ENCODE data around the gene ZSCAN20.

Gene ZSCAN20

DNA sequence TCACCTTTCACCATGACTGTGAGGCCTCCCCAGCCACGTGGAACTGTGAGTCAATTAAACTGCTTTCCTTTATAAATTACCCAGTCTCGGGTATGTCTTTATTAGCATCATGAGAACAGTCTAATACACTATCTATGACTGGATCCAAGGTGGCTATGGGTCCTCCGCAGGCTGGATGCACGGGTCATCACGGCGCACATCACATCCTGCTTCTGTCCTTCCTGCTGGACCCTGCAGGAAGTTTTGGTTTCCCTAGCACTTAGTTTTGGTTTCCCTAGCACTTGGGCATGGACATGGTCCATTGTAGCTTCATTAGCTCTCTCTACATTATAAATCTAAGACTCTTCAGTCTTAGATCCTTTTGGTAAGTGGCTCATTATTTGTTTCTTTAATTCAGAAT, 27.3 kb upstream of the ZSCAN20 start:
- DNase-seq: no peak

DNA sequence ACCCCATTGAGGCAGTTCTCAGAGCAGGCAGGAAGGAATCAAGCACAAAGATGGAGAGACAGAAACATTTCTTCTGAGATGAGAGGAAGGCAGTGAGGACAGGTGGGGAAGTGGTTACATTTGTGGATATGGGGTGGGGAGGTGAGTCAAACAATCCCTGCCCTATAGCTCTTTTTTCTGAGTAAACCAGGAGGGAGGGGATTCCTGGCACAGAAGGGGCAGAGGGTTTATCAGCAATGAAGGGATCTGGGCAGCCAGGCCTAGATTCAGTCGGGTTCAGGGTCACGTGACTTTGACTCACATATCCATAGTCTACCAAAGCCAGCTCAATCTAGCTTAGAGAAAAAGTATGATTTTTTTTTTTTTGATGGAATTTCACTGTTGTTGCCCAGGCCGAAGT, 25.9 kb upstream of the ZSCAN20 start:
- no peak for DNase-seq

DNA sequence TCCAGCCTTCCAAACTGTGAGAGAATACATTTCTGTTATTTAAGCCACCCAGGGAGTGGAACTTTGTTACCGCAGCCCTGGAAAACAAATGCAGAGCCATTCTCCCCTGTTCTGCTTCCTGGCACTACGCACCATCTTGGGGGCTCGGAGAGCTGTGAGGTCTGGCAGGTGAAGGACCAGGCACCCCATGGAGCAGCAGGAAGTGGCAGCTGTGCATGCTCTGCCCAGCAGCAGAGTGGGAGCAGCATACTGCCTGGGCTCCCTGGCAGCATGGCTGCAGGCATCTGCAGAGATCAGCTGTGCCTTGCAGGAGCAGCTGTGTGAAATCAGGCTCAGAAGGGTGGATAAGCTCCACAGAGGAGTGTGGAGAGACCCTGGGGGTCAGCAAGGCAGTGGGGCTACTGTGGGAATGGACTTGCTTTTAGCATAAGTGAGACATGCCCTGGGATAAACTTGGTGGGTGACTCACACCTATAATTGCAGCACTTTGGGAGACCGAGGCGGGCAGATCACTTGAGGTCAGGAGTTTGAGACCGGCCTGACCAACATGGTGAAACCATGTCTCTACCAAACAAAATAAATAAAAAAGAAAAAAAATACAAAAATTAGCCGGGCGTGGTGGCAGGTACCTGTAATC, 17.7 kb upstream of the ZSCAN20 start:
- no peak for DNase-seq

DNA sequence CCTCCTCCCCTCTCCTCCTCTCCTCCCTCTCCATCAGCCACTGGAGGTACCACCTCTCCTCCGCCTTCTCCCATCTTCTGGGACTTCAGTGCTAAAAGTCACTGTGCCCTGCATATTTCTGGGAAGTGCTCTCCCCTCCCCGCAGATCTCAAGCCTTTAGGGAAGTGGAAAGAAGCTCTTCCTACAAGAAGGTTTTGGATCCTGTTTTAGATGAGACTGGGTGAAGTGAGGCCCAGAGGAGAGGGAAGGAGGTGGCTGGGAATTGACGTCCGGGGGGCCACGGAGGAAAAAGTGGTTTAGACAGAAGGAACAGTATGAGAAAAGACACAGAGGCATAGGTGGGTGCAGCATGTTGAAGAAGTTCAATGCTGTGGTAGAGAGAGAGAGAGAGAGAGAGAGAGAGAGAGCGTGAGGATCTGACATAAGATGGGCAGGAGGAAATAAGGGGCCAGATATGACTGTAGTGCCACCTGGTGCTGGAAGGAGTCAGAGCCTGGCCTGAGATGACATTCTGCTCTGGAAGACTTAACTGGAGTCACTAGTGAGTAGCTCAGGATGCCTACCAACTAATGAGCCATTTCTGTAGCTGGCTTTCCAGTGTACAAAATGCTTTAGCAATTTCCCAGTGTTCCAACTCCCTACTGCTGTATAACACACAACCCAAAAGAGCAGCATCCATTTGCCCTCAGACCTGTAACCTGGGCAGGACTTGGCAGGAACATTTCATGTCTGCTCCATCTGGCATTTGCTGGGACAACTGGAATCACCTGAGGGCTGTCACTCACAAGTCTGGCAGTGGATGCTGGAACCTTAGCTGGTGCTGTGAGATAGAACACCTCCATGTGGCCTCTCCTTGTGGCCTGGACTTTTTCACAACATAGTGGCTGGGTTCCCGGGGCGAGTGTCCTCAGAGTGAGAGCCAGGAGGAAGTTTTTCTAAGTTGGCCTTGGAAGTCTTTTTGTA, 16.6 kb upstream of the ZSCAN20 start:
- DNase-seq: no peak

DNA sequence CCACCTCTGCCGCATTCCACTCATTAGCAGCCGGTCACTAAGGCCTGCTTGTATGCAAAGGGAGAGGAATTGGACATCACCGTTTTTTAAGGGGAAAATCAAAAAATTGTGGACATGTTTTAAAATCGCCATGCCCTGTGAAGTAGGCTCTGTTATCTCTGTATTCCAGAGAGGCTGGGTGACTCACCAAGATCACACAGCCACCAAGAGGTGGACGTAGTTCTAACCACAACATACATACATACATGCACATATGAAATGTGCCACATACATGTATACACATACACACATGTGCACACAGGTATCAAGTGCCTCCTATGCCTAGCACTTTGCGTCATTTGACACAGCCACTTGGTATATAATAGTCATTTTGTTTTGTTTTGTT, 16.0 kb upstream of the ZSCAN20 start:
- no peak for DNase-seq

DNA sequence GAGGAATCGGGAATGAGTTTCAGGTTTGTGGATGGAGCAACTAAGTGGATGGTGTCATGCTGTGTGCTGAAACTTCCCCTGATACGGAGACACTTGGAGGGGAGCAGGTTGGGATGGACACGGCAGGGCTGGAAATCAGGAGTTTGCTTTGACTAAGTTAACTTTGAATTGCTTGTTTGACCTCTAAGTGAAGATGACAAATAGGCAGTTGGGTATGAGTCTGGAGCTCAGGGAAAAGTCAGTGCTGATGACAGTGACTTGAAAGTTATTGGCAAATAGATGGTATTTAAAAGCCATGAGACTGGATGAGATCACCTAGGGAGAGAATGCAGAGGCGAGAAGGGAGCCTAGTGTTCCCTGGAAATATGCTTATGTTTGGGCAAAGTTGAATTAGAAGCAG, 12.8 kb upstream of the ZSCAN20 start:
- no peak for DNase-seq

DNA sequence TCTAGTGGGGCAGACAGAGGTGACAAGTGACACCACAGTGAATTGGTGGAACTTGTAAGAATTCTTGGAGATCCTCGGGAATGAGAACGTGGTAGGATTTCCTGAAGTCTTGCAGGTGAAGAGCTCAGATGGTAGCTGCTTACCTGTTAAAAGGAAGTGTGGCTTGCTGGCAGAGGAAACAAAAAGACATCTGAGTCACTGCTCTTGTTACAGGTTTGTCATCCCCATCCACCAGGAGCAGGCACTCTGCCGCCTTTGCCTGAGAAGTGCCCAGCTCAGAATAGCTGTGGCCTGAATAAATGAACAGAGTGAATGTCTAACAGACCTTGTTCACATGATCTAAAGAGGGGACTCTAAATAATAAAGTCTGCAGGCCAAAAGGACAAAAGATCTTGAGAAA, 12.3 kb upstream of the ZSCAN20 start:
- DNase-seq: no peak

DNA sequence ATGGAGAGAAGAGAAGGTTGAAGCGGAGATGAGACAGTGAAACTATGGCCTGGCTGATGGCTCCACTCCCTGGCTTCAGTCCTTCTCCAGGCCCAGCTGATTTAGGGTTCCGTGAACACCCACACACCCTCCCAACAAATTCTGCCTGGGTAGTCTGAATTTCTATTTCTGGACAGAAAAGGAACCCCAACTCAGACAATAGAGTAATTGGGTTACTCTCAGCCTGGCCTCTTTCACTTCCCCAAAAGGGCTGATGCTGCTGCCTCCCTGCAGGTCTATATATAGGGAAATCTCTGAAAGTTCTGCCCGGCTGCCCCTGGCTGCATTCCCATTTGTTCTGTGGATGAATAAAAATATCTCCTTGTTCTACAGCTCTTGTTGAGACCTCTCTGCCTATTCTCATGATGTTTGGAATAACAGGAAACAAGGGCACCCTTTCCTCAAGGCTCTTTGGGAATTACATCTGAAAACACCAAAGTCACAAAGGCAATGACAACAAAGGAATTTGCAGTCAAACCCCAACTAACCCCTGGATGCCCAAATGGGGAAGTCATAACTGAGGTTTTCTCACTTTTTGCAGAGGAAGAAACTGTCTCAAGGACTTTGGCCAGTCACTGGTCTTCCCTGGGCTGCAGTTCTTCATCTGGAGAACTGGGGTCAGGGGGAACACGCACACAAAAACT, 11.4 kb upstream of the ZSCAN20 start:
- no peak for DNase-seq

DNA sequence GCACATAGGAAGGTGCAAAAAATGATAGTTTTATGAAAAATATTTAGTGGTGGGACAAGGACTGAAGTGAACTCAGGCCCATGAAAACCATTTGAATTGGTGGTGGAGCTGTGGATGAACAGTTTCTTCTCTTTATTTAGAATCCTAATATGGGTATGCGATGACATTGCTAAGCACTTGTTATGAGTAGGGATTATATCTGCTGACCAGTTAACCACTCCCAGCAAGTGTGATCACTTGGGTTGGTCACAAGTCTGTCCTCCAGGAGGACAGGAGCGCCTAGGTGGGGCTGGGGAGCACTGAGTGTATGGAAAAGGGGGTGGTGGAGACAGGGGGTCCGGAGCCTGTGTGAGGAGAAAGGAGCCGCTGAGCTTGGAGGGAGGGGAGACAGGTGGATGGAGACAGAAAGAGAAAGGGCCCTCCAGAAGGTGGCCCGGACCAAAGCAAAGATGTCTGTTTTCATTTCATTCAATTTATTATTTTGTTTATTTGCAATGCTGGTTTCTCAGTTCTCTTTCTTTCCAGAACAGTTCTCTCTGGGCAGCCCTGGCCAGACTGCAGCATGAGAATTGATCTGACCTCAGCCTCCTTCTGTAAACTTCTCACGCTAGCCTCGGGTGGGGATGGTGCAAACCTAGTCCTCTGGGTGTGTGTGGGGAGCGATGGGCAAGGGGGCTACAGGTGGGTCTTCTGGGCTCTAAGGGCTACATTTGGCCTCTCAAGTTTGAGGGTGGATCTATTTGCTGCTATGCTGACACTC, 9.9 kb upstream of the ZSCAN20 start:
- no peak for DNase-seq

DNA sequence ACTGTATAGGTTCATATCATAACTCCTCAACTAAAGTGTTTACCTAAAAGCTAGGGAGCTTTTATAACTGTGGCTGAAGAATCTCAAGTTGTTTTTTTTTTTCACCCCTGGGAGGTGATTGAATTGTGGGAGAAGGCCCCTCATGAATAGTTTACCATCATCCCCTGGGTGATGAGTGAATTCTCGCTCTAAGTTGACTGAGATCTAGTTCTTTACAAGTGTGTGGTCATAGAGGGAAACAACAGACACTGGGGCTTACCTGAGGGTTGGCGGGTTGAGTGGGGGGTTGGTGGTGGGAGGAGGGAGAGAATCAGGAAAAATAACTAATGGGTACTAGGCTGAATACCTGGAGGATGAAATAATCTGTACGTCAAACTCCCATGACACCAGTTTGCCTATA, 7.9 kb upstream of the ZSCAN20 start:
- DNase-seq: no peak

DNA sequence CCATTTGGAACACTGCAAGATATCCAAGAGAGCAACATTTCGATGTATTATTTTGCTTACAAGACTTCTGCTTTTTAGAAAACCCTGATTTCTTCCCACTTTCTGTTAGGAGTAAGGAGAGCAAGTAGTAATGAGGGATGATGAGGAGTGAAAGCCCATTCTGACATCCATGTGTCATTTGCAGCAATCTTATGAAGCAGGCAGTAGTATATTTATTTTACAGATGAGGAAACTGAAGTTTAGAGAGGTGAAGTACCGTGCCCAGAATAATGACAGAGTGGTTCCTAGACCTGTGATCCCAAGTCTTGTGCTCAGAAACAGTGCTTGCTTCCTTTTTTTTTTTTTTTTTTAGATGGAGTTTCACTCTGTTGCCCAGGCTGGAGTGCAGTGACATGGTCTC, 7.1 kb upstream of the ZSCAN20 start:
- DNase-seq: no peak

DNA sequence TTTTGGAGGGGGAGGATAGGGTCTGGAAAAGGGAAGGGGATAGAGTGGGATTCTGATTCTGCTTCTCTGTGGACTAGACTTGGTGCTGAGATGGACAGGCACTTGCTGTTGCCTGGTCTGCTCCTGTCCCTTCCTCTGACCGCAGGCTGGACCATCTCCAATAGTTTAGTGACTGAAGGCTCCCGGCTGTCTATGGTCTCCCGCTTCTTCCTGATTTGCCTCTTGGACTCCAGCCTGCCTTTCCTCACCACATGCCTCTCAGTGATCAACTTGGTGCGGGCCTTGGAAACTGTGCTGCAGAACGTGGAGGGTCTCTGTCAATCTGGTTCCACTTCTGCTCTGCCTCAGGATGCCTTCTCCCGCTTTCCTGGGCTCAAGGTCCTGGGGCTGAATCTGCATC, 6.3 kb upstream of the ZSCAN20 start:
- DNase-seq: no peak

DNA sequence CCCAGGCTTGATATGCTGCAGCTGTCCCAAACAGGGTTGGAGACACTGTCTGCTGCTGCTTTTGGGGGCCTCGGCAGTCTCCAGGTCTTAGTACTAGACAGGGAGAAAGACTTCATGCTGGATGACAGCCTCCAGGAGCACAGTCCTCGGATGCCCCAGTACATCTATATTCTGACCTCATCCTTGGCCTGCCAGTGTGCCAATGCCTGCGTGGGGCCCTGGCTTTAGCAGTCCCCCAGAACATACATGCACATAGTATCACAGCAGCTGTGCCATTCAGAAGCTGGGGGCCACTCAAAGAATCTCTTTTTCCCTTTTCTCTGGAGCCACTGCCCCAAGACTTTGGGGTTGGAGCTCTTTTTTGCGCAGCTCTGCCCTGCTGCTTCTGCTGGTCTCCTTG, 4.4 kb upstream of the ZSCAN20 start:
- DNase-seq: no peak

DNA sequence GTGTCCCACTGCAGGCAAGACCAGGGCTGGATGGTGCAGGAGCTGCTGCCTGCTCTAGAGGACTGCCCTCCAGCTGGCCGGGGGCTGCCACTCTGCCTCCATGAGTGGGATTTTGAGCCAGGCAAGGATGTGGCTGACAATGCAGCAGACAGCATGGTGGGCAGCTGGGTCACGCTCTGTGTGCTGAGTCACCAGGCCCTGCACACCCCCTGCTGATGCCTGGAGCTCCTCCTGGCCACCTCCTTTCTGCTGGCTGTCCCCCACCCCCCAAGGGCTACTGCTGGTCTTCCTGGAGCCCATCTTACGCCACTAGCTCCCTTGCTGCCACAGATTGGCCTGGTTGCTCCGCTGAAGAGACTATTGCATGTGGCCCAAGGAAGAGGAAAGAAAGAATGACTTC, 3.9 kb upstream of the ZSCAN20 start:
- no peak for DNase-seq

DNA sequence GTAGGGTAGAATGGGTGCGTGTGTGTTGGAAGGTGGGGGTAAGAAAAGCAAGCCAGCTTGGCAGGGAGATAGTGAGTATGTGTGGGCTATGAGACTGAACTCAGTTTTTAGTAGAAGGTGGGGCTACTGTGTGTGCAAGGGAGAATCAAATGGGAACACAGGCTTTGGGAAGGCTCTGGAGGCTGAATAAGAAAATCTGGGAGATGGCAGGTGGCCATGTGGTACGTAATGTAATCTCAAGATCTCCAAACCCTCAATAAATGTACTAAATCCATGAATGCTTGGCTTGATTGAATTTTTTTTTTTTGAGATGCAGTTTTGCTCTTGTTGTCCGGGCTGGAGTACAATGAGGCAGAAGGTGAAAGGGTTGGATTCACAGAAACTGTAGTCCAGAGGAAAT, 3.5 kb upstream of the ZSCAN20 start:
- DNase-seq: no peak

DNA sequence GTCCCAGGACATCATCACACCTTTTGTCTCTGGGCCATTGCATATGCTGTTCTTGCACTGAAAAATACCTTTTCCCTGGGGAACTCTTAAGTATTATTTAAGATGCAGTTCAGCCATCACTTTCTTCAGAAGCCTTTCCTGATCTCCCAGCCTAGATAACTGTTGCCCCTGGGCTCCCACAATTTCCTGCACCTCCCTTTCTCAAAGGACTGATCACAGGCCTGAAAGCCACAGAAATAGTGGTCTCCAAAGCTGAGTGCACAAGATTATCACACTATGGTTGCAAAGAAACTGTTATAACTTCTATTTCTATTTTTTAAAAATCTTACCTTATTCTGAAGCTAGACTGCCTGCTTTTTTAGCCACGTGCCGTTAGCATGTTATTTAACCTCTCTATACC, 2.8 kb upstream of the ZSCAN20 start:
- no peak for DNase-seq

DNA sequence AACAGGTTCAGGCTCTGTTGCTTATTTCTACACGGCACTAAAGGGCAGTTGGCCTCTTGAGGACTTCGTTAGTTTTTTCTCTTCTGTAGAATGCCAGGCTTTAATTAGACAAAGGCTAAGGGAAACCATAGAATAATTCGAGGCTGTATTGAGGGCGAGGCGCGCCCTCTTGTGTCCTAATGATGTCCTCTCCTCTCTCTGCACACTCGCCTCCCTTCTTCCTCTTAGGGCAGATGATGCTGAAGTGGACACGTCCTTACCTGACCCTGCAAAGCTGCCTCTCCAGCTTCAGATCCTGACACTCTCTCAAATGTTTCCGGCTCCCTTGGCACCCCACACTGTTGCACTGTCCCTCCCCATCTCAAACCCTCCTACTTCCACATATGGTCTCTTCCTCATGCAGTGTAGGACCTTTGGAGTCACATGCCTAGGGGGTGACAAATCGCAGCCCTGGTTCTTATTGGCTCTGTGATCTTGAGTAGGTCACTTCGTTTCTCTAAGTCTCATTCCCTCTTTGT, 1.9 kb upstream of the ZSCAN20 start:
- peak; percentile 79 for DNase-seq

DNA sequence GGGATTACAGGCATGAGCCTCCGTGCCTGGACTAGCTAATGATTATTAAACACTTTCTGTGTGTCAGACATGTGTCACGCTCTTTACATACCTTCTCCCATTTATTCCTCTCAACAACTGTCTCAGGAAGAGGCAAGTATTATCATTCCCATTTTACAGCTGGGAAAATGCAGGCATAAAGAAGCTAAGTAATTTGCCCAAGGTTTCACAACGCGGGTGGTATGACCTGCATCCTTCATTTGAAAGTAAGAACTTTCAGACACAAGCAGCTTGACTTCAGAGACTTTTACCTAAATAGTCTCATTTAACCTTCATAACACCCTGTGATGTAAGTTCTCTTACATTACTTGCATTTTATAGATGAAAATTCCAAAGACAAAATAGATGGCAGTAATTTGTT, 1.0 kb upstream of the ZSCAN20 start:
- no peak for DNase-seq

DNA sequence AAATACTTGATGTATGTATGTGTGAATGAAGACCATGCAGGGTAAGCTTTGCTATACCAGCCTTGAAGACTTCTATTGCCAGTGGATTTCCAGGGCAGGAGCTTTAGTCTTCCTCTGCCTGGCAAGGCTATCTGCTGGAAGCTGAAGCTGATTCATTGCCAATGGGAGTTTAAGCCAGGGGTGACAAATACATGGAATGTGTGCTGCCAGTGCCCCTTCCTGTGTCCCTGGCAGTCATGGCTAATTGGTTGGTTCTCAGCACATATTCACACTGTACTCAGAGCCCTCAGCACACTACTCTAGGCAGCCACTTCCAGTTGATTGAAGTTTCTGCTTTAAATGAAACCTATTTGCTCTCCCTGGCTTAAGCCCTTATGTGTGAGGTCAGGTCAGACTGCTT, 1.5 kb downstream of the ZSCAN20 start:
- no peak for DNase-seq

DNA sequence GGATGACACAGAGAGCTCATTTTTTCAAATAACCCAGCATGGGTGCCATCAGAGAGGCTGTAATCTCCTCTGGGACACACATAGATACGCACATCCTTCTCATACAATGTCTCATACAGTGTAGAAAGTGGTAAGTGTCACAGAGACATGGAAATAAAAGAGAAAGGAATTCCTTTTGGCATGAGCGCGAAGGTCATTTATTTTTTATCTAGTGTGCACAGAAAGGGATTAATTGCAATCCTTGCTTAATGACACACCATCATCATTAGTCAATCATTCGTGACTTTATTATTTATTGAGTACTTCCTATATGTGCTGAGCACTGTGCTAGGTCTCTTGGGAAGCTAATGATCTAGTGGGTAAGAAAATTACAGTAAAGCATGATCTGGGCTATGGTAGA, 5.0 kb downstream of the ZSCAN20 start:
- DNase-seq: no peak

DNA sequence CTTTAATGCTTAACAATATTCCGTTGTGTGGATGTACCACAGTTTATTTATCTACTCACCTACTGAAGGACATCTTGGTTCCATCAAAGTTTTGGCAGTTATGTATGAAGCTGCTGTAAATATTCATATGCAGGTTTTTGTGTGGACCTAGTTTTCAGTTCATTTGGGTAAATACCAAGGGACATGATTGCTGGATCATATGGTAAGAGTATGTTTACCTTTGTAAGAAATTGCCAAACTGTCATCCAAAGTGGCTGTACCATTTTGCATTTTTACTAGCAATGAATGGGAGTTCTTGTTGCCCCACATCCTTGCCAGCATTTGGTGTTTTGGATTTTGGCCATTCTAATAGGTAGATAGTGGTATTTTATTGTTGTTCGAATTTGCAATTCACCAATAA, 10.0 kb downstream of the ZSCAN20 start:
- DNase-seq: no peak

DNA sequence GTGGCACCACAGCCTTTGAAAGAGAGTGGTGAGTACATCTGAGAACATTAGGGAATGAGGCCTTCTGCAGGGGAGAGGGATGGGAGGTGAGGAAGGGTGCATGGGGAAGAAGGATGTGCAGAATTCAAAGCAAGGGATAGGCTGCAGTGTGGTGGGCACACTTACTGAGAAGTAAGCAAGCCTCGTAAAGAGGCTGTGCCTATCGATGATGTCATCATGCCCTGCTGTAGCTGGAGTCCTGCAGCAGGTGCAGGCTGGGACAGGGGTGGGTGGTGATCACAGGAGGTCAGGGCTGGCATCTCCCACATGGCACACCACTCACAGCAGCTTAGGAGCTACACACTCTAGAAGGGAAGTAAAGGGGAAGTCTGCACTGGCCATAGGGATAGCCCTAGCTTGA, 16.2 kb downstream of the ZSCAN20 start:
- DNase-seq: no peak

DNA sequence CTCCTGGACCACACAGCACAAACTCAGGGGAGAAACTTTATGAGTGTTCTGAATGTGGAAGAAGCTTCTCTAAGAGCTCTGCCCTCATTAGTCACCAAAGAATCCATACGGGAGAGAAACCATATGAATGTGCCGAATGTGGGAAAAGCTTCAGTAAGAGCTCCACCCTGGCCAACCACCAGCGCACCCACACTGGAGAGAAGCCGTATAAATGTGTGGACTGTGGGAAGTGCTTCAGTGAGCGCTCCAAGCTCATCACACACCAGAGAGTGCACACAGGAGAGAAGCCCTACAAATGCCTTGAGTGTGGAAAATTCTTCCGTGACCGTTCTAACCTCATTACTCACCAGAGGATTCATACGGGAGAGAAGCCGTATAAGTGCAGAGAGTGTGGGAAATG, 22.5 kb downstream of the ZSCAN20 start:
- DNase-seq: no peak

Data from activated effector memory CD4-positive, alpha-beta T cell treated with anti-CD3 and anti-CD28 coated beads, Interleukin-2, amount 50 U/mL, for 16 hours (primary cell).